LNCAP (cell line): ENCODE results near the gene TACC2.

ENCODE experiments used
- TF ChIP-seq, protein P1 (sequence below): fragments of 450-650 bp; IDR thresholded peaks from 2 replicates; pipeline ENCODE4 v1.5.1; 2017; ENCODE audit warnings: mild to moderate bottlenecking

TACC2 gene

GRCh38 chr10:122277526-122278136 is 288.7 kb downstream of the TACC2 start:
- TF ChIP-seq, protein P1, sequence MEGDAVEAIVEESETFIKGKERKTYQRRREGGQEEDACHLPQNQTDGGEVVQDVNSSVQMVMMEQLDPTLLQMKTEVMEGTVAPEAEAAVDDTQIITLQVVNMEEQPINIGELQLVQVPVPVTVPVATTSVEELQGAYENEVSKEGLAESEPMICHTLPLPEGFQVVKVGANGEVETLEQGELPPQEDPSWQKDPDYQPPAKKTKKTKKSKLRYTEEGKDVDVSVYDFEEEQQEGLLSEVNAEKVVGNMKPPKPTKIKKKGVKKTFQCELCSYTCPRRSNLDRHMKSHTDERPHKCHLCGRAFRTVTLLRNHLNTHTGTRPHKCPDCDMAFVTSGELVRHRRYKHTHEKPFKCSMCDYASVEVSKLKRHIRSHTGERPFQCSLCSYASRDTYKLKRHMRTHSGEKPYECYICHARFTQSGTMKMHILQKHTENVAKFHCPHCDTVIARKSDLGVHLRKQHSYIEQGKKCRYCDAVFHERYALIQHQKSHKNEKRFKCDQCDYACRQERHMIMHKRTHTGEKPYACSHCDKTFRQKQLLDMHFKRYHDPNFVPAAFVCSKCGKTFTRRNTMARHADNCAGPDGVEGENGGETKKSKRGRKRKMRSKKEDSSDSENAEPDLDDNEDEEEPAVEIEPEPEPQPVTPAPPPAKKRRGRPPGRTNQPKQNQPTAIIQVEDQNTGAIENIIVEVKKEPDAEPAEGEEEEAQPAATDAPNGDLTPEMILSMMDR = no peak

- TF ChIP-seq, protein P1 = peak; percentile 64
These were observed 290.8 kb downstream of the TACC2 start for GRCh38 chr10:122279725-122280141.

DNA sequence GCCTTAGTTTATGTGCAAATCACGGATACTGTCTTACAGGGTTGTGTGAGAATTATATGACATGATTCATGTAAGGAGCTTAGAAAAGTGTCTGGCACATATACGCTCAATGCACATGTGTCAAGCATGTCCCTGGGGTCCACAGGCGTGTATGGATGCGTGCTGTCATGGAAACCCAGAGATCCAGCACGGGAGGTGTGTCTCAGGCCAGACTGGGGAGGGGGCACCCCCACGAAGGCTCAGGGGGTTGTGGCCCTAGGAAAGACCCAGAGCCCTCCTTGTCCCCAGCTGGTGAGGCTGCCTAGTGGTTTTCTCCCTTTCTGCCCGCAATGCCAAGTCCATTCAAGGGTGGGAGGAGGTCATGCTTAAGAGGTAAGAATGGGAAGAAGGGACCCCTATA is 291.2 kb downstream of the TACC2 start:
- TF ChIP-seq, protein P1 = no peak

- TF ChIP-seq, protein P1 = no peak
These were observed 292.2 kb downstream of the TACC2 start for GRCh38 chr10:122281018-122281626.

DNA sequence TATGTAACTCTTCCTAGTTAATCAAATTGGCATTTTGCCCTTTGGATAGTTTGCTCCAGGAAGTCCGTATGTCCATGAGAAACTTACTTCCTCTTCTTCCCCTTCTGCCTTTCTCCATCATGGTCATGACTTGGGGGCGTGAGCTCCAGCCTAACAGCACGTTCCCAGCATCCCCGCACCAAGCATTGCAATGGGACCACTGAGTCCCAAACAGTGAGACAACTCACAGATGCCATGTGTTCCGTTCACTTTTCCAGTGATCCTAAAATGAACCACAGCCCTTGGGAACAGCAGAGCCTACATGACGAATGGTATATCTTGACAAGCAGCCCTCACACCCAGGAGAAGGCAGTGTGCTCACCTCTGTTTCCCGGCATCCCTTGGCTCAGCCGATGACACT is 292.8 kb downstream of the TACC2 start:
- TF ChIP-seq, protein P1 = no peak

DNA sequence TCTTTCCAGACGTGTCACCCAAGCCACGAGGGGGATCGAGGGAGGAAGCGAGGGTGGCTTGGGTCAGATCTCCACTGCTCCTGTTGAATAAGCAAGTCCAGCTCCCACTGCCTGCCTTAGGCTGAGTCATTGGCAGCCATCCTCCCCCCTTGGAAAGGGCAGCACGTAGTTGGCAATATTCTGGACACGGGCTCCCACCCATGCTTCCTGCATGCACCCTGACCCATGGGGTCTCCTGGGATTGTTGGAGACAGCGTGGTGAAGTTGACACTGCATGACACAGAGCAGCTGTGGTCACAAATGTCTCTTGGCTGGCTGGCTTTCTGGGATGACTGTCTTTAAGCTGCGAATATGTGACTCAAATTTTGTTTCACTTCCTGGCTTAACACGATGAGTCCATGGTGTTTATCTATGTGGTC is 293.3 kb downstream of the TACC2 start:
- TF ChIP-seq, protein P1 = no peak

DNA sequence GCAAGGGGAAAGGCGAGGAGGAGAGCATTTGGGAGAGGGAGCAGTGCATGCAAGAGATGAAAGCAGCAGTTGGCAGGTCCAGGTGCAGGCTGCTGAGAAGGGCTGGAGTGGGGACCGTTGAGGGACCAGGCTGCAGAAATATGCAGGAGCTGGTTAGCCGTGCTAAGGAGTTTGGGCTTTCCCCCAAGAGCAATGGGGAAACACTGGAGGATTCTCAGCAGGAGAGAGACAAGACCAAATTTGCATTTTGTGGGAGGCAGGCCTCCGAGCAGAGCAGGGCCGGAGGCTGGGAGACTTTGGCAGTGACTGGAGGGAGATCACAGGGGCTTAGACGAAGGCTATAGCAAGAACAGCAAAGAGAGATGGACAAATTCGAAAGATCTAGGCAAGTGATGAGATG is 293.9 kb downstream of the TACC2 start:
- TF ChIP-seq, protein P1 = no peak
